HG03439 (cell line): ENCODE measurements around the gene RAB42.
"Not testable (repeated sequence)": the region's sequence is repeated elsewhere in the genome, so short reads cannot be mapped to it uniquely, and the experiment has no call there.

Source experiments
- ATAC-seq: cut with Tn5 transposase; IDR thresholded peaks from one replicate; pipeline ENCODE4 v1.9.1; 2021; ENCODE audit warnings: mild to moderate bottlenecking, moderate library complexity; ENCODE audit not compliant: unreplicated experiment

Gene RAB42

GRCh38 chr1:28591708-28592320, at the start of gene RAB42:
Gene RAB42, plus strand, starts transcription at chr1:28592265. Its CDS starts 247 bp downstream, at chr1:28592512.
- no peak for ATAC-seq

- ATAC-seq, result no peak
Observed at GRCh38 chr1:28545246-28545628, 46.8 kb upstream of the RAB42 start.

- no peak for ATAC-seq
Observed at GRCh38 chr1:28548318-28548717, 43.7 kb upstream of the RAB42 start.

- ATAC-seq, result no peak
Observed at GRCh38 chr1:28551381-28551780, 40.7 kb upstream of the RAB42 start.

- peak; percentile 92 for ATAC-seq
Observed at GRCh38 chr1:28552758-28553663, 39.1 kb upstream of the RAB42 start, which contains the start of gene TRNAU1AP. Gene TRNAU1AP, plus strand, starts transcription at chr1:28553085. Its CDS starts 26 bp downstream, at chr1:28553111.

- ATAC-seq, result no peak
Observed at GRCh38 chr1:28560886-28561285, 31.2 kb upstream of the RAB42 start.

- no peak for ATAC-seq
Observed at GRCh38 chr1:28564310-28564709, 27.8 kb upstream of the RAB42 start.

GRCh38 chr1:28565040-28565439, 27.0 kb upstream of the RAB42 start:
- no peak for ATAC-seq

GRCh38 chr1:28565726-28566125, 26.3 kb upstream of the RAB42 start:
- no peak for ATAC-seq

GRCh38 chr1:28566931-28567330, 25.1 kb upstream of the RAB42 start:
- ATAC-seq, result no peak

- ATAC-seq, result no peak
Observed at GRCh38 chr1:28571911-28572310, 20.2 kb upstream of the RAB42 start.

- ATAC-seq, result not testable (repeated sequence)
Observed at GRCh38 chr1:28572891-28573290, 19.2 kb upstream of the RAB42 start.

GRCh38 chr1:28573564-28573963, 18.5 kb upstream of the RAB42 start:
- no peak for ATAC-seq

- ATAC-seq, result no peak
Observed at GRCh38 chr1:28577052-28577678, 14.9 kb upstream of the RAB42 start.

- no peak for ATAC-seq
Observed at GRCh38 chr1:28577738-28578536, 14.1 kb upstream of the RAB42 start.

- no peak for ATAC-seq
Observed at GRCh38 chr1:28578696-28579218, 13.3 kb upstream of the RAB42 start.

- no peak for ATAC-seq
Observed at GRCh38 chr1:28579401-28579800, 12.7 kb upstream of the RAB42 start.

GRCh38 chr1:28580722-28581530, 11.1 kb upstream of the RAB42 start:
- ATAC-seq, result peak; percentile 13

- ATAC-seq, result peak; percentile 80
Observed at GRCh38 chr1:28581531-28582247, 10.4 kb upstream of the RAB42 start.
